GM21526 (cell line): Measurements from ENCODE around the gene PNMA1.
A peak's percentile ranks its signal among the peaks of the same experiment; 100 is the strongest.

ENCODE experiments used
- ATAC-seq: cut with Tn5 transposase; IDR thresholded peaks from one replicate; pipeline ENCODE4 v1.9.1; 2021; ENCODE audit warnings: moderate library complexity; ENCODE audit not compliant: unreplicated experiment, low FRiP score

Gene PNMA1

GRCh38 chr14:73751157-73751691, 37.0 kb upstream of the PNMA1 start:
- ATAC-seq = no peak

- ATAC-seq = no peak
Observed at GRCh38 chr14:73750531-73750901, 36.3 kb upstream of the PNMA1 start.

GRCh38 chr14:73749706-73750530, 35.7 kb upstream of the PNMA1 start:
- no peak for ATAC-seq

GRCh38 chr14:73748858-73749357, 34.7 kb upstream of the PNMA1 start:
- ATAC-seq = no peak

- ATAC-seq = no peak
Observed at GRCh38 chr14:73747379-73748211, 33.4 kb upstream of the PNMA1 start.

- ATAC-seq = no peak
Observed at GRCh38 chr14:73746520-73747378, 32.6 kb upstream of the PNMA1 start.

GRCh38 chr14:73745571-73746519, 31.7 kb upstream of the PNMA1 start:
- ATAC-seq = no peak

- ATAC-seq = no peak
Observed at GRCh38 chr14:73744874-73745529, 30.8 kb upstream of the PNMA1 start.

- no peak for ATAC-seq
Observed at GRCh38 chr14:73744175-73744867, 30.1 kb upstream of the PNMA1 start.

GRCh38 chr14:73743431-73743931, 29.3 kb upstream of the PNMA1 start:
- ATAC-seq = no peak

GRCh38 chr14:73742520-73743238, 28.5 kb upstream of the PNMA1 start:
- ATAC-seq = no peak

- no peak for ATAC-seq
Observed at GRCh38 chr14:73741876-73742519, 27.8 kb upstream of the PNMA1 start.

- ATAC-seq = peak; percentile 34
Observed at GRCh38 chr14:73741386-73741875, 27.2 kb upstream of the PNMA1 start.

- no peak for ATAC-seq
Observed at GRCh38 chr14:73740618-73741326, 26.6 kb upstream of the PNMA1 start.

- ATAC-seq = no peak
Observed at GRCh38 chr14:73739899-73740617, 25.9 kb upstream of the PNMA1 start.
